GM12878 (cell line): ENCODE data around the gene MN1. TPM values are rescaled to one million over a fixed set of nuclear protein-coding genes. Genes with fewer than 3 reads are reported as not detected.
A peak's percentile ranks its signal among the peaks of the same experiment; 100 is the strongest.

Source experiments
- ATAC-seq: fragments of 200-7000 bp; cut with Tn5 transposase; 3 replicates; pipeline ENCODE4 v1.9.1; 2020; ENCODE audit warnings: mild to moderate bottlenecking, moderate library complexity
- BruUV-seq: library from RNA; stranded (reverse); fragments of 400-500 nt; replicated peaks from 2 replicates; lab custom pipeline; 2021; lab: Mats Ljungman, UMichigan
- CTCF ChIA-PET: fragments of 300-600 bp; sonication (Branson Sonifier 250); formaldehyde crosslinking; extraction: SDS; loops from one replicate; lab custom pipeline; 2021; ENCODE audit warnings: inconsistent platforms; lab: Yijun Ruan, JAX
- POLR2A ChIA-PET: fragments of 350-600 bp; formaldehyde crosslinking; extraction: SDS; loops from one replicate; lab custom pipeline; 2021; ENCODE audit warnings: inconsistent platforms; lab: Charles Lee
- RAD21 ChIA-PET: fragments of 300-600 bp; sonication (Branson Sonifier 250); formaldehyde crosslinking; loops from one replicate; lab custom pipeline; 2023; ENCODE audit warnings: antibody characterized with exemption; ENCODE audit not compliant: unreplicated experiment; lab: Charles Lee
- SMC1A ChIA-PET: fragments of 300-600 bp; sonication (Branson Sonifier 250); formaldehyde crosslinking; loops from one replicate; lab custom pipeline; 2023; ENCODE audit not compliant: unreplicated experiment, uncharacterized antibody; lab: Charles Lee
- DNase-seq: peaks from one replicate; pipeline ENCODE4 v3.0.0-alpha.2; 2011; ENCODE audit warnings: low read depth, low spot score
- FAIRE-seq: peaks from 3 replicates; lab custom pipeline; 2011; peaks lifted over from hg19 to GRCh38; lab: Jason Lieb, UNC
- H2AFZ ChIP-seq: 2 replicates; pipeline ENCODE4 v1.6.0; 2011; ENCODE audit warnings: low read depth, low read length, control low read depth; ENCODE audit not compliant: control insufficient read depth
- H3K27ac ChIP-seq: 2 replicates; pipeline ENCODE4 v1.5.1; 2011; ENCODE audit warnings: control low read depth; ENCODE audit not compliant: control insufficient read depth, insufficient read depth
- H3K27me3 ChIP-seq, 2 experiments: replicated peaks in 1 of 2; 2 replicates each; pipeline versions ENCODE4 v1.6.0 to v1.6.1; 2011; ENCODE audit warnings: low read length in 1 of 2; ENCODE audit not compliant: control insufficient read depth in 2 of 2, insufficient read depth in 2 of 2
- H3K36me3 ChIP-seq, 2 experiments: 2 replicates each; pipeline ENCODE4 v1.5.1; 2011; ENCODE audit warnings: low read length in 1 of 2; ENCODE audit not compliant: control insufficient read depth in 2 of 2, insufficient read depth in 2 of 2
- H3K4me1 ChIP-seq: 2 replicates; pipeline ENCODE4 v1.6.1; 2011; ENCODE audit warnings: mild to moderate bottlenecking, low read length, moderate library complexity, mixed read lengths; ENCODE audit not compliant: control insufficient read depth, insufficient read depth
- H3K4me2 ChIP-seq: 2 replicates; pipeline ENCODE4 v1.6.0; 2011; ENCODE audit warnings: control low read depth; ENCODE audit not compliant: control insufficient read depth, insufficient read depth
- H3K4me3 ChIP-seq: fragments of 200-600 bp; sonication (generic); 2 replicates; pipeline ENCODE4 v1.5.1; 2016
- H3K79me2 ChIP-seq: 2 replicates; pipeline ENCODE4 v1.6.0; 2011; ENCODE audit warnings: low read length; ENCODE audit not compliant: control insufficient read depth, insufficient read depth
- H3K9ac ChIP-seq: 2 replicates; pipeline ENCODE4 v1.8.0; 2011; ENCODE audit warnings: low read length, control low read depth, mixed read lengths; ENCODE audit not compliant: control insufficient read depth, insufficient read depth
- H3K9me3 ChIP-seq: replicated peaks from 3 replicates; pipeline ENCODE4 v1.5.1; 2011; ENCODE audit warnings: mild to moderate bottlenecking, low read length; ENCODE audit not compliant: control insufficient read depth, insufficient read depth
- H4K20me1 ChIP-seq: 2 replicates; pipeline ENCODE4 v1.6.0; 2011; ENCODE audit not compliant: control insufficient read depth, insufficient read depth
- BACH1 ChIP-seq: fragments of 450-650 bp; IDR thresholded peaks from 2 replicates; pipeline ENCODE4 v1.6.1; 2017; ENCODE audit warnings: mild to moderate bottlenecking, borderline replicate concordance
- EED ChIP-seq: sonication (generic); IDR thresholded peaks from 2 replicates; pipeline ENCODE4 v1.6.1; 2016; ENCODE audit warnings: antibody characterized with exemption, low read depth
- FOS ChIP-seq: IDR thresholded peaks from 3 replicates; pipeline ENCODE4 v1.6.1; 2011; ENCODE audit warnings: borderline replicate concordance; ENCODE audit not compliant: insufficient read length; ENCODE audit errors: extremely low read depth
- MTA3 ChIP-seq: IDR thresholded peaks from 2 replicates; pipeline ENCODE4 v1.6.1; 2012; ENCODE audit warnings: low read length, inconsistent platforms, borderline replicate concordance
- POLR2AphosphoS5 ChIP-seq: IDR thresholded peaks from 2 replicates; pipeline ENCODE4 v1.6.1; 2011; ENCODE audit warnings: mild to moderate bottlenecking, low read length, inconsistent platforms
- SPI1 ChIP-seq: IDR thresholded peaks from 2 replicates; pipeline ENCODE4 v1.6.1; 2011; ENCODE audit warnings: low read depth, mild to moderate bottlenecking, low read length, moderate library complexity, borderline replicate concordance; ENCODE audit not compliant: insufficient read depth
- TARDBP ChIP-seq: IDR thresholded peaks from 2 replicates; pipeline ENCODE4 v1.6.1; 2016; ENCODE audit warnings: borderline replicate concordance
- ZNF207 ChIP-seq: fragments of 450-650 bp; IDR thresholded peaks from 2 replicates; pipeline ENCODE4 v1.6.1; 2014; ENCODE audit warnings: antibody characterized with exemption, mild to moderate bottlenecking, borderline replicate concordance
- ZNF217 ChIP-seq: fragments of 450-650 bp; IDR thresholded peaks from 2 replicates; pipeline ENCODE4 v1.6.1; 2017; ENCODE audit warnings: antibody characterized with exemption, mild to moderate bottlenecking
- WGBS: methylation state at CpG from one replicate; pipeline ENCODE4 v1.1.6; 2016; ENCODE audit warnings: low lambda C conversion rate; ENCODE audit not compliant: insufficient replicate concordance, insufficient coverage; ENCODE audit errors: missing lambda C conversion rate; 5-methylcytosine and 5-hydroxymethylcytosine counted together
- in situ Hi-C: fragments of 300-500 bp; cut with MboI; formaldehyde crosslinking; loops from 9 replicates; pipeline ENCODE4 v1.14.3; 2018; ENCODE audit warnings: mixed read lengths
- intact Hi-C: fragments of 100-400 bp; cut with micrococcal nuclease; formaldehyde crosslinking; loops from one replicate; pipeline ENCODE4 v1.14.2; 2022; ENCODE audit not compliant: unreplicated experiment
- polyA plus RNA-seq, 11 experiments: library from polyadenylated mRNA; depleted of rRNA in 4 of 11; unstranded in 6 of 11; stranded (reverse) in 5 of 11; fragments of >200 nt; fragmentation: Nextera tagmentation in 4 of 11; fragmentation: Illumina TruSeq in 1 of 11; extraction: Ambion mirVana in 4 of 11; extraction: Trizol in 1 of 11; gene quantifications; 1 replicate in 1 of 11; 2 replicates in 10 of 11; pipeline versions ENCODE4 v1.2.1 to v1.2.3, GENCODE V29; 2011 to 2016; ENCODE audit warnings: inconsistent platforms in 2 of 11, missing spikeins in 2 of 11, low read depth in 1 of 11
- total RNA-seq, 4 experiments: library from RNA; depleted of rRNA in 3 of 4; stranded (reverse); fragments of >200 nt in 3 of 4; fragmentation: Illumina TruSeq in 1 of 4; extraction: Trizol in 1 of 4; gene quantifications; 2 replicates each; pipeline versions ENCODE4 v1.2.1 to v1.2.3, GENCODE V29; 2013 to 2021
- TF ChIP-seq, protein P1 (sequence below): fragments of 450-650 bp; IDR thresholded peaks from 2 replicates; pipeline ENCODE4 v1.6.1; 2016; ENCODE audit warnings: mild to moderate bottlenecking, moderate library complexity, borderline replicate concordance
- TF ChIP-seq, protein P2 (sequence below): fragments of 450-650 bp; IDR thresholded peaks from 2 replicates; pipeline ENCODE4 v1.6.1; 2016; ENCODE audit warnings: mild to moderate bottlenecking

Gene MN1
- total and polyA plus RNA-seq, 10 of the 15 experiments (the other 5 are each of a cell fraction or from before 2014, with no cell fraction given), result under 0.01 to 0.24 (median 0.03) TPM; not detected in 3

DNA sequence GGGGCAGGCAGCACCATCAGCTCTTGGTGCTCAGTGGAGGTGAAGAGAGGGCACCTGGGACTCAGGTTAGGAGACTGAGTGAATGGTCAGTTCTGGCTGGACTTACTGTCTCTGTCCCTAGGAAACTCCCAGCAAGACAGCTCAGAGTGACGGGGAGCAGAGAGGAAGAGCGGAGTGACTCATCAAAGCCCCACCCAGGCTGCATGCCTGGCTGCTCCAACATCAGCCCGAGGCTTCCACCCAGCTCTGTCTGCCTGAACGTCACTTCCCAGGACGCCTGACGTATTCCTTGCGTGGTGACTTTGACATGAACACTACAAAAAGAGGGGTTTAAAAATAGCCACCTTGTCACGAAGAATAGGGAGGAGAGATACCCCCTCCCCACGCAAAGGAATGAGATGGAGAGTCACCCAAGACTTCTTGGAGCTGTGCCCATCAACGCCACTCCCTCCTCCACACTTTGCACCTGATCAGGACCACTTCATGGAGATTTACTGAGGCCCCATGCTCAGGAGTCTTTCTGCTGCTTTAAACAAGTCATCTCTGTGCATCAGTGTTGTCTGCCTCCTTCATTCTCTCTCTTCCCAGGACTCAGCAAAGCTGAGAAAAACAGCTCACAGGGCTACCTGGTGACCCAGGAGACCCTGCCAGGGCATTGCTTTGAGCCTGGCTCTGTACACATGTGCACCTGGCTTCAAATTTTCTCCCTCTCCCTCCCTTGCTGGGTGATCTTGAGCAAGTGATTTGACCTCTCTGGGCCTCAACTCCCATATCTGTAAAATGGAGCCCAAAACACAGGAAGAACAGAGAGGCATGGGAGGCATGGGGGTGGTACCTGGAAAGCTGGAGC lies 83.1 kb downstream of the MN1 start:
- TF ChIP-seq ZNF207 (no peak), MTA3 (no peak), EED (no peak), BACH1 (no peak), POLR2AphosphoS5 (no peak), ZNF217 (no peak), TARDBP (no peak)
- TF ChIP-seq, all 136 proteins: peak for 0
- in situ Hi-C loops, result no loop called here
- H3K9ac ChIP-seq, result no peak overlapping the region
- ChIA-PET RAD21 (no interaction called here), SMC1A (no interaction called here), POLR2A (no interaction called here), CTCF (no interaction called here)
- H3K79me2 ChIP-seq, result no peaks in the 10 kb centered on the region
- FAIRE-seq, result no peak
- H3K4me2 ChIP-seq, result no peak overlapping the region
- H3K4me3 ChIP-seq, result no peak overlapping the region
- H3K27ac ChIP-seq, result no peak overlapping the region
- 8% methylated on average over 10 of the region's 10 CpGs for WGBS
- H2AFZ ChIP-seq, result no peak overlapping the region
- no TSS peak for BruUV-seq
- H4K20me1 ChIP-seq, result no peaks in the 10 kb centered on the region
- no peaks in the 10 kb centered on the region for H3K27me3 ChIP-seq
- H3K9me3 ChIP-seq, result no peaks in the 10 kb centered on the region; the same call in 2 of the 3 replicates
- DNase-seq, result no peak
- peak; percentile 24; the same call in 1 of the 3 replicates for ATAC-seq
- H3K4me1 ChIP-seq, result no peaks in the 10 kb centered on the region
- H3K36me3 ChIP-seq, result no peaks in the 10 kb centered on the region
- intact Hi-C loops, result no loop called here

DNA sequence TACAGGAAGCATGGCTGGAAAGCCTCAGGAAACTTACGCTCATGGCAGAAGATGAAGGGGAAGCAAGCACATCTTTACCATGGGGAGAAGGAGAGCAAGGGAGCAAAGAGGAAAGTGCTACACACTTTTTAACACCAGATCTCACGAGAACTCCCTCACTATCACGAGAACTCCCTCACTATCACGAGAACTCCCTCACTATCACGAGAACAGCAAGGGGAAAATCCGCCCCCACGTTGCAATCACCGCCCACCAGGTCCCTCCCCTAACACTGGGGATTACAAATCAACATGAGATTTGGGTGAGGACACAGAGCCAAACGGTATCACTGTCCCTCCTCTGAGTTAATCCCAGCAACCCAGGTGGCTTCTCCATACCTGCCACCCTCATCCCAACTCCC lies 84.5 kb downstream of the MN1 start:
- 6% methylated on average over 9 of the region's 9 CpGs for WGBS
- Histone ChIP-seq H3K79me2 (no peaks in the 10 kb centered on the region), H3K4me3 (no peak overlapping the region), H3K27me3 (no peaks in the 10 kb centered on the region), H3K4me1 (no peaks in the 10 kb centered on the region), H3K27ac (no peak overlapping the region), H3K4me2 (no peak overlapping the region), H2AFZ (no peak overlapping the region), H3K9ac (no peak overlapping the region), H3K36me3 (no peaks in the 10 kb centered on the region), H4K20me1 (no peaks in the 10 kb centered on the region), H3K9me3 (no peaks in the 10 kb centered on the region; the same call in 2 of the 3 replicates)
- BruUV-seq, result no TSS peak
- RAD21 ChIA-PET, result no interaction called here
- in situ Hi-C loops (no loop called here), intact Hi-C loops (no loop called here)
- ATAC-seq, result no peak
- SMC1A ChIA-PET, result no interaction called here
- POLR2A ChIA-PET, result no interaction called here
- DNase-seq, result no peak
- CTCF ChIA-PET, result no interaction called here
- FAIRE-seq, result no peak
- TF ChIP-seq SPI1, result no peak
- TF ChIP-seq FOS, result no peak
- TF ChIP-seq, protein P1, sequence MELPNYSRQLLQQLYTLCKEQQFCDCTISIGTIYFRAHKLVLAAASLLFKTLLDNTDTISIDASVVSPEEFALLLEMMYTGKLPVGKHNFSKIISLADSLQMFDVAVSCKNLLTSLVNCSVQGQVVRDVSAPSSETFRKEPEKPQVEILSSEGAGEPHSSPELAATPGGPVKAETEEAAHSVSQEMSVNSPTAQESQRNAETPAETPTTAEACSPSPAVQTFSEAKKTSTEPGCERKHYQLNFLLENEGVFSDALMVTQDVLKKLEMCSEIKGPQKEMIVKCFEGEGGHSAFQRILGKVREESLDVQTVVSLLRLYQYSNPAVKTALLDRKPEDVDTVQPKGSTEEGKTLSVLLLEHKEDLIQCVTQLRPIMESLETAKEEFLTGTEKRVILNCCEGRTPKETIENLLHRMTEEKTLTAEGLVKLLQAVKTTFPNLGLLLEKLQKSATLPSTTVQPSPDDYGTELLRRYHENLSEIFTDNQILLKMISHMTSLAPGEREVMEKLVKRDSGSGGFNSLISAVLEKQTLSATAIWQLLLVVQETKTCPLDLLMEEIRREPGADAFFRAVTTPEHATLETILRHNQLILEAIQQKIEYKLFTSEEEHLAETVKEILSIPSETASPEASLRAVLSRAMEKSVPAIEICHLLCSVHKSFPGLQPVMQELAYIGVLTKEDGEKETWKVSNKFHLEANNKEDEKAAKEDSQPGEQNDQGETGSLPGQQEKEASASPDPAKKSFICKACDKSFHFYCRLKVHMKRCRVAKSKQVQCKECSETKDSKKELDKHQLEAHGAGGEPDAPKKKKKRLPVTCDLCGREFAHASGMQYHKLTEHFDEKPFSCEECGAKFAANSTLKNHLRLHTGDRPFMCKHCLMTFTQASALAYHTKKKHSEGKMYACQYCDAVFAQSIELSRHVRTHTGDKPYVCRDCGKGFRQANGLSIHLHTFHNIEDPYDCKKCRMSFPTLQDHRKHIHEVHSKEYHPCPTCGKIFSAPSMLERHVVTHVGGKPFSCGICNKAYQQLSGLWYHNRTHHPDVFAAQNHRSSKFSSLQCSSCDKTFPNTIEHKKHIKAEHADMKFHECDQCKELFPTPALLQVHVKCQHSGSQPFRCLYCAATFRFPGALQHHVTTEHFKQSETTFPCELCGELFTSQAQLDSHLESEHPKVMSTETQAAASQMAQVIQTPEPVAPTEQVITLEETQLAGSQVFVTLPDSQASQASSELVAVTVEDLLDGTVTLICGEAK, result no peak
- TF ChIP-seq, protein P2, sequence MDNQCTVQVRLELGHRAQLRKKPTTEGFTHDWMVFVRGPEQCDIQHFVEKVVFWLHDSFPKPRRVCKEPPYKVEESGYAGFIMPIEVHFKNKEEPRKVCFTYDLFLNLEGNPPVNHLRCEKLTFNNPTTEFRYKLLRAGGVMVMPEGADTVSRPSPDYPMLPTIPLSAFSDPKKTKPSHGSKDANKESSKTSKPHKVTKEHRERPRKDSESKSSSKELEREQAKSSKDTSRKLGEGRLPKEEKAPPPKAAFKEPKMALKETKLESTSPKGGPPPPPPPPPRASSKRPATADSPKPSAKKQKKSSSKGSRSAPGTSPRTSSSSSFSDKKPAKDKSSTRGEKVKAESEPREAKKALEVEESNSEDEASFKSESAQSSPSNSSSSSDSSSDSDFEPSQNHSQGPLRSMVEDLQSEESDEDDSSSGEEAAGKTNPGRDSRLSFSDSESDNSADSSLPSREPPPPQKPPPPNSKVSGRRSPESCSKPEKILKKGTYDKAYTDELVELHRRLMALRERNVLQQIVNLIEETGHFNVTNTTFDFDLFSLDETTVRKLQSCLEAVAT, result no peak
